ENCODE measurements around the gene ARHGAP26. TPM values are rescaled to one million over a fixed set of nuclear protein-coding genes. Genes with fewer than 3 reads are reported as not detected.

ARHGAP26 gene
- total RNA-seq, 1 experiment from 2014 or later: 54.3 TPM

DNA sequence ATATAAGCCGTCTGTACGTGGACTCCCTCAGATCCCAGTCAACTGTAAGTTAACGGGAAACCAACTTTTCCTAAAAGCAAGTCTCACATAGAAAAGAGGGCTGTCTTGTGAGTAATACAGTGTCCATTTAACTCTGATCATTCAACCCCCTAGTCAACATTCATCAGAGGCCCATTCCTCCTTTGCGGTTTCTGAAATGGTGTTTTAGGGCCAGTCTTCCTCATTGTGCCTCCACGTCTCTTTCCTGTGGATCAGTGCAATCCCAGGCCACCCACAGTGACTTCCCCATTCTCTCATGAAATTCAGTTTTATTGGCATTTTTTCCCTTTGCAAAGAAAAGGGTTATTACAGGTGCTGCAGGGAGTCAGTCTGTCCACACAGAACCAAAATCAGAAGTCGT is 371.5 kb downstream of the ARHGAP26 start:
- POLR2A ChIA-PET: interaction anchor here (0.7 to 3.0 kb wide), 30 partner anchors 12 to 412 kb away, joined by 3 to 73 read pairs (median 8); partner anchors contain the start of gene NR3C1
- peaks cover 49% of the 10 kb centered on the region for H3K4me1 Mint-ChIP-seq (ENCODE audit: insufficient read depth, unreplicated experiment)
- TF ChIP-seq, protein P1, sequence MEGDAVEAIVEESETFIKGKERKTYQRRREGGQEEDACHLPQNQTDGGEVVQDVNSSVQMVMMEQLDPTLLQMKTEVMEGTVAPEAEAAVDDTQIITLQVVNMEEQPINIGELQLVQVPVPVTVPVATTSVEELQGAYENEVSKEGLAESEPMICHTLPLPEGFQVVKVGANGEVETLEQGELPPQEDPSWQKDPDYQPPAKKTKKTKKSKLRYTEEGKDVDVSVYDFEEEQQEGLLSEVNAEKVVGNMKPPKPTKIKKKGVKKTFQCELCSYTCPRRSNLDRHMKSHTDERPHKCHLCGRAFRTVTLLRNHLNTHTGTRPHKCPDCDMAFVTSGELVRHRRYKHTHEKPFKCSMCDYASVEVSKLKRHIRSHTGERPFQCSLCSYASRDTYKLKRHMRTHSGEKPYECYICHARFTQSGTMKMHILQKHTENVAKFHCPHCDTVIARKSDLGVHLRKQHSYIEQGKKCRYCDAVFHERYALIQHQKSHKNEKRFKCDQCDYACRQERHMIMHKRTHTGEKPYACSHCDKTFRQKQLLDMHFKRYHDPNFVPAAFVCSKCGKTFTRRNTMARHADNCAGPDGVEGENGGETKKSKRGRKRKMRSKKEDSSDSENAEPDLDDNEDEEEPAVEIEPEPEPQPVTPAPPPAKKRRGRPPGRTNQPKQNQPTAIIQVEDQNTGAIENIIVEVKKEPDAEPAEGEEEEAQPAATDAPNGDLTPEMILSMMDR (IDR thresholded peaks at IDR 0.05; ENCODE audit: unreplicated experiment): no peak
- no peak for DNase-seq (ENCODE audit: unreplicated experiment)
- intact Hi-C loops (cut with micrococcal nuclease): loop anchor here (1.0 to 10.0 kb wide), 4 partner anchors 36 to 353 kb away; no protein-coding TSS in a partner anchor
- H3K27ac Mint-ChIP-seq (ENCODE audit: low read depth, unreplicated experiment): no peak overlapping the region
- H3K4me3 Mint-ChIP-seq (ENCODE audit: unreplicated experiment): no peak overlapping the region
- H3K9me3 Mint-ChIP-seq (ENCODE audit: unreplicated experiment): no peaks in the 10 kb centered on the region
- CTCF ChIA-PET: interaction anchor here (1.2 to 1.4 kb wide), 2 partner anchors 138 to 259 kb away, joined by 3 to 4 read pairs; no protein-coding TSS in a partner anchor
- no peaks in the 10 kb centered on the region for H3K27me3 Mint-ChIP-seq (ENCODE audit: insufficient read depth, unreplicated experiment)
- peaks cover 2% of the 10 kb centered on the region for H3K36me3 Mint-ChIP-seq (ENCODE audit: insufficient read depth, unreplicated experiment)
- BruUV-seq (replicated peaks): no TSS peak

DNA sequence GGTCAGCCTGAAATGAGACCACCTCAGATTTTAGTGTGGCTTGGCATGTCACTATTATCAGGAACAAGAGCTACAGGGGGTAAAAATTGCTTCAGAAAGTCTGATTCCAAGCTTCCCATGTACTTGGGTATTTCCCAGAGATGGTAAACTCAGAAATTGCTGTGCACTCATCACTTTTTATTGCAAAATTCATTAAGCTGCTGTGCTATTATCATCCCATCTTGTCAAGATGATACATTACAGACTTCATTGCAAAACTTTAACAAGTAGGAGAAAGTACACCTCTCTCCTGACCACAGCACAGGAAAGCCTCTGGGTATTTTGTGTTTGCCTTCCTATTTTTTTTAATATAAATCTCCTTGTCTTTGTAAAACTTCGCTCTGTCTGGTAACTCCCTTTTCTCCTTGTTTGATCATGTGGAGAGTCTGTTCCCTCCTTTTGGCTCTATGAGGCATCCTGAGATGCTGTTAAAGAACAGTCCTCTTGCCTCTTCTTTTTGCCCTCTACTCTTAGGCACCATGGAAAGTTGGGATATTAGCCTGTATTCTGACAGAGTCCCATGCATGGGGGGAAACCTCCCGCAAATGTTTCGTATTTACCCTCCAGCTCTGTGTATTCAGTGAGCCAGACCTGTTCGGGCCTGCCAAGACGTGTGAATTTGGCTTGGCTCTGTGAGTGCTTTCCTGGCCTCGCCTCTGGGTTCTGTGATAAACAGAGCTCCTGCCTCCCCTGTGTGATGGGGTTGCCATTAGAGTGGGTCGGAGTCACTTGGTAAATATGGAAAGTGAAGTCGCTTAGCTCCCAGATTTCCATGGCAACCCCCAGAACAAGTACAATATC is 372.6 kb downstream of the ARHGAP26 start:
- peaks cover 54% of the 10 kb centered on the region for H3K4me1 Mint-ChIP-seq (ENCODE audit: insufficient read depth, unreplicated experiment)
- CTCF ChIA-PET: interaction anchor here (0.6 to 1.5 kb wide), 10 partner anchors 23 to 860 kb away, joined by 3 to 5 read pairs (median 3); no protein-coding TSS in a partner anchor
- POLR2A ChIA-PET: interaction anchor here (0.7 to 4.4 kb wide), 58 partner anchors 9 to 620 kb away, joined by 3 to 73 read pairs (median 5); partner anchors contain the start of gene NR3C1
- H3K27me3 Mint-ChIP-seq (ENCODE audit: insufficient read depth, unreplicated experiment): no peaks in the 10 kb centered on the region
- peak overlapping the region; percentile 33 for H3K4me3 Mint-ChIP-seq (ENCODE audit: unreplicated experiment)
- no TSS peak for BruUV-seq (replicated peaks)
- H3K27ac Mint-ChIP-seq (ENCODE audit: low read depth, unreplicated experiment): peak overlapping the region; percentile 91
- peak; percentile 97 for DNase-seq (ENCODE audit: unreplicated experiment)
- H3K36me3 Mint-ChIP-seq (ENCODE audit: insufficient read depth, unreplicated experiment): peaks cover 5% of the 10 kb centered on the region
- TF ChIP-seq, protein P1 (IDR thresholded peaks at IDR 0.05; ENCODE audit: unreplicated experiment): no peak
- intact Hi-C loops (cut with micrococcal nuclease): loop anchor here (1.0 to 10.0 kb wide), 4 partner anchors 34 to 352 kb away; no protein-coding TSS in a partner anchor
- no peaks in the 10 kb centered on the region for H3K9me3 Mint-ChIP-seq (ENCODE audit: unreplicated experiment)

GRCh38 chr5:143143973-143144372 is 373.8 kb downstream of the ARHGAP26 start:
- peaks cover 16% of the 10 kb centered on the region for H3K36me3 Mint-ChIP-seq (ENCODE audit: insufficient read depth, unreplicated experiment)
- TF ChIP-seq, protein P1 (IDR thresholded peaks at IDR 0.05; ENCODE audit: unreplicated experiment): no peak
- peak overlapping the region; percentile 33 for H3K4me3 Mint-ChIP-seq (ENCODE audit: unreplicated experiment)
- BruUV-seq (replicated peaks): no TSS peak
- POLR2A ChIA-PET: interaction anchor here (0.6 to 4.4 kb wide), 17 partner anchors 8 to 458 kb away, joined by 3 to 73 read pairs (median 16); partner anchors contain the start of gene FGF1
- CTCF ChIA-PET: interaction anchor here (0.6 kb wide), 2 partner anchors 13 to 21 kb away, joined by 3 to 4 read pairs; no protein-coding TSS in a partner anchor
- intact Hi-C loops (cut with micrococcal nuclease): loop anchor here (5.0 to 10.0 kb wide), 3 partner anchors 58 to 351 kb away; no protein-coding TSS in a partner anchor
- no peaks in the 10 kb centered on the region for H3K27me3 Mint-ChIP-seq (ENCODE audit: insufficient read depth, unreplicated experiment)
- peaks cover 66% of the 10 kb centered on the region for H3K4me1 Mint-ChIP-seq (ENCODE audit: insufficient read depth, unreplicated experiment)
- H3K9me3 Mint-ChIP-seq (ENCODE audit: unreplicated experiment): no peaks in the 10 kb centered on the region
- peak overlapping the region; percentile 91 for H3K27ac Mint-ChIP-seq (ENCODE audit: low read depth, unreplicated experiment)
- DNase-seq (ENCODE audit: unreplicated experiment): peak; percentile 47

Measured in MCF 10A (cell line).